OCI-LY1 (cell line): ENCODE data around the gene CRACR2B.

Experiments
- EZH2 ChIP-seq: fragments of 200-600 bp; sonication (generic), shearing (Covaris generic); IDR thresholded peaks from 2 replicates; pipeline ENCODE4 v1.8.0; 2017; ENCODE audit warnings: borderline replicate concordance, mixed run types, mild to moderate bottlenecking, antibody characterized with exemption, low read length, moderate library complexity, mixed read lengths
- TF ChIP-seq, protein P1 (sequence below): fragments of 200-600 bp; sonication (generic), shearing (Covaris generic); IDR thresholded peaks from 2 replicates; pipeline ENCODE4 v1.5.1; 2017; ENCODE audit warnings: mild to moderate bottlenecking, antibody characterized with exemption, low read length, moderate library complexity, mixed read lengths

DNA sequence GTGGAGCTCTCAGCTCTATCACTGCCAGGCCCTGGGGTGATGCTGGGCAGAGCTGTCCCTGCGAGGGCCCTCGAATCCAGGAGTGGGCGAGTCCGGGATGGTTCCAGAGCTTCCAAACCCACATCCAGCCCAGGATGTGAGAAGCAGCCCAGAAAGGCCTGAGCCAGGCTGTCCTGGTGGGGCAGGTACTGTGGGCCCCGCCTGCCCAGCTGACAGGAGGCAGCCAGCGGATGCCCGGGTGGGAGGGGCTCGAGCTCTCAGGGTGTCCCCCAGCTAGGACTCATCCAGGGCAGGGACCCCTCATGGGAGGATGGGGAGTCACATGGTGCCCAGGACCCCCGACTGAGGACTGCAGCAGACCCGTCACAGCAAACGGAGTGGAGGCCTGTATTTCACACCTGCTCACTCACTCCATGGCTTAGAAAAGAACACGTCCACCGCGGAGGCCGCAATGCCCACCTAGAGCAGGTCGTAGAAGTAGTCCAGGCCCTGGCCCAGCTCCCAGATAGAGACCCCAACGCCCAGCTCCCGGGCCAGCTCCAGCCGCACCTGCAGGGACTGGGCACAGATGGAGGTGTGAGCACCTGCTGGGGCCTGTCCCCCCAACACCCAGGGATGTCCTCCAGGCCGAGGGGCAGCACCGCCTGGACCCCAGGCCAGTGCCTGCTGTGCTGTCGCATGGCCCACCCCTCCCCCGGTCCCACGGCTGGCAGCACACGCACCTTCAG is 41.8 kb downstream of the CRACR2B start:
- TF ChIP-seq, protein P1, sequence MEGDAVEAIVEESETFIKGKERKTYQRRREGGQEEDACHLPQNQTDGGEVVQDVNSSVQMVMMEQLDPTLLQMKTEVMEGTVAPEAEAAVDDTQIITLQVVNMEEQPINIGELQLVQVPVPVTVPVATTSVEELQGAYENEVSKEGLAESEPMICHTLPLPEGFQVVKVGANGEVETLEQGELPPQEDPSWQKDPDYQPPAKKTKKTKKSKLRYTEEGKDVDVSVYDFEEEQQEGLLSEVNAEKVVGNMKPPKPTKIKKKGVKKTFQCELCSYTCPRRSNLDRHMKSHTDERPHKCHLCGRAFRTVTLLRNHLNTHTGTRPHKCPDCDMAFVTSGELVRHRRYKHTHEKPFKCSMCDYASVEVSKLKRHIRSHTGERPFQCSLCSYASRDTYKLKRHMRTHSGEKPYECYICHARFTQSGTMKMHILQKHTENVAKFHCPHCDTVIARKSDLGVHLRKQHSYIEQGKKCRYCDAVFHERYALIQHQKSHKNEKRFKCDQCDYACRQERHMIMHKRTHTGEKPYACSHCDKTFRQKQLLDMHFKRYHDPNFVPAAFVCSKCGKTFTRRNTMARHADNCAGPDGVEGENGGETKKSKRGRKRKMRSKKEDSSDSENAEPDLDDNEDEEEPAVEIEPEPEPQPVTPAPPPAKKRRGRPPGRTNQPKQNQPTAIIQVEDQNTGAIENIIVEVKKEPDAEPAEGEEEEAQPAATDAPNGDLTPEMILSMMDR, result no peak
- no peak for TF ChIP-seq EZH2
